Neural progenitor cell (in vitro differentiated cells): ENCODE measurements around the gene SCG5. TPM values are rescaled to one million over a fixed set of nuclear protein-coding genes. Genes with fewer than 3 reads are reported as not detected.

Experiments used
- DNase-seq: peaks from one replicate; pipeline ENCODE4 v3.0.0-alpha.2; 2016; ENCODE audit warnings: low spot score
- H2AFZ ChIP-seq: fragments of 200-600 bp; sonication (generic); replicated peaks from 2 replicates; pipeline ENCODE4 v1.6.1; 2016; ENCODE audit warnings: antibody characterized with exemption
- H3F3A ChIP-seq: fragments of 200-600 bp; sonication (generic); 2 replicates; pipeline ENCODE4 v1.6.1; 2016; ENCODE audit warnings: antibody characterized with exemption, low read depth
- H3K27ac ChIP-seq: fragments of 200-600 bp; sonication (generic); 2 replicates; pipeline ENCODE4 v1.5.1; 2016; ENCODE audit warnings: mild to moderate bottlenecking
- H3K27me3 ChIP-seq: fragments of 200-600 bp; sonication (generic); 2 replicates; pipeline ENCODE4 v1.6.1; 2016; ENCODE audit warnings: mild to moderate bottlenecking, moderate library complexity
- H3K36me3 ChIP-seq: fragments of 200-600 bp; sonication (generic); 2 replicates; pipeline ENCODE4 v1.5.1; 2016
- H3K4me1 ChIP-seq: fragments of 200-600 bp; sonication (generic); 2 replicates; pipeline ENCODE4 v1.6.1; 2016; ENCODE audit warnings: mixed run types
- H3K4me2 ChIP-seq: fragments of 200-600 bp; sonication (generic); 2 replicates; pipeline ENCODE4 v1.6.1; 2016
- H3K4me3 ChIP-seq: fragments of 200-600 bp; sonication (generic); 2 replicates; pipeline ENCODE4 v1.5.1; 2016
- H3K79me2 ChIP-seq: fragments of 200-600 bp; sonication (generic); 2 replicates; pipeline ENCODE4 v1.6.1; 2016; ENCODE audit warnings: low read depth
- H3K9ac ChIP-seq: fragments of 200-600 bp; sonication (generic); 2 replicates; pipeline ENCODE4 v1.6.1; 2016
- H3K9me3 ChIP-seq: fragments of 200-600 bp; sonication (generic); 2 replicates; pipeline ENCODE4 v1.5.1; 2016; ENCODE audit warnings: low read depth
- H4K20me1 ChIP-seq: fragments of 200-600 bp; sonication (generic); 2 replicates; pipeline ENCODE4 v1.6.1; 2016; ENCODE audit warnings: low read depth
- H3K27ac Mint-ChIP-seq: 3 replicates; pipeline ENCODE4 v1.8.0; 2021; ENCODE audit warnings: mixed read lengths
- H3K27me3 Mint-ChIP-seq: 2 replicates; pipeline ENCODE4 v1.8.0; 2022; ENCODE audit warnings: low read depth, mild to moderate bottlenecking, inconsistent platforms, moderate library complexity, mixed read lengths; ENCODE audit not compliant: insufficient read depth
- H3K36me3 Mint-ChIP-seq: 3 replicates; pipeline ENCODE4 v1.8.0; 2021; ENCODE audit warnings: mixed read lengths
- H3K4me1 Mint-ChIP-seq: 3 replicates; pipeline ENCODE4 v1.8.0; 2021; ENCODE audit warnings: mixed read lengths
- H3K4me3 Mint-ChIP-seq: 3 replicates; pipeline ENCODE4 v1.8.0; 2021; ENCODE audit warnings: mild to moderate bottlenecking, moderate library complexity, mixed read lengths
- H3K9me3 Mint-ChIP-seq: 3 replicates; pipeline ENCODE4 v1.8.0; 2020; ENCODE audit warnings: mixed read lengths
- CTCF ChIP-seq: fragments of 200-600 bp; sonication (generic); IDR thresholded peaks from 2 replicates; pipeline ENCODE4 v1.5.1; 2017; ENCODE audit warnings: antibody characterized with exemption, mild to moderate bottlenecking
- EZH2 ChIP-seq: fragments of 200-600 bp; sonication (generic); IDR thresholded peaks from 2 replicates; pipeline ENCODE4 v1.6.1; 2017; ENCODE audit warnings: antibody characterized with exemption, mild to moderate bottlenecking, moderate library complexity
- EZH2phosphoT487 ChIP-seq: fragments of 200-600 bp; sonication (generic); IDR thresholded peaks from 2 replicates; pipeline ENCODE4 v1.6.1; 2017; ENCODE audit warnings: antibody characterized with exemption
- total RNA-seq: library from RNA; depleted of rRNA; stranded (reverse); fragments of >200 nt; gene quantifications from 2 replicates; pipeline ENCODE4 v1.2.3, GENCODE V29; 2015; ENCODE audit warnings: low replicate concordance

Gene SCG5
- total RNA-seq, 1 donor from 2014 or later: 101 TPM

- no peak for DNase-seq
- Histone ChIP-seq H3F3A (no peaks in the 10 kb centered on the region), H2AFZ (no peak overlapping the region), H3K9me3 (no peaks in the 10 kb centered on the region), H3K36me3 (no peaks in the 10 kb centered on the region), H3K4me3 (no peak overlapping the region), H3K4me1 (no peaks in the 10 kb centered on the region), H3K27me3 (no peaks in the 10 kb centered on the region), H3K4me2 (no peak overlapping the region), H4K20me1 (no peaks in the 10 kb centered on the region), H3K27ac (no peak overlapping the region), H3K9ac (no peak overlapping the region), H3K79me2 (no peaks in the 10 kb centered on the region)
- H3K9me3 Mint-ChIP-seq: peaks cover 18% of the 10 kb centered on the region
- peaks cover 7% of the 10 kb centered on the region for H3K36me3 Mint-ChIP-seq
- no peak overlapping the region for H3K4me3 Mint-ChIP-seq
- no peaks in the 10 kb centered on the region for H3K4me1 Mint-ChIP-seq
- H3K27ac Mint-ChIP-seq: no peak overlapping the region
- H3K27me3 Mint-ChIP-seq: peaks cover 5% of the 10 kb centered on the region
- no peak for TF ChIP-seq EZH2
- TF ChIP-seq CTCF: no peak
- TF ChIP-seq EZH2phosphoT487: no peak
These were observed 95.2 kb downstream of the SCG5 start for GRCh38 chr15:32736701-32737061.

GRCh38 chr15:32737304-32737703, 95.8 kb downstream of the SCG5 start:
- Histone ChIP-seq H3K27me3 (no peaks in the 10 kb centered on the region), H3K4me3 (no peak overlapping the region), H3K36me3 (no peaks in the 10 kb centered on the region), H4K20me1 (no peaks in the 10 kb centered on the region), H3K79me2 (no peaks in the 10 kb centered on the region), H3F3A (no peaks in the 10 kb centered on the region), H2AFZ (no peak overlapping the region), H3K9ac (no peak overlapping the region), H3K9me3 (no peaks in the 10 kb centered on the region), H3K4me2 (no peak overlapping the region), H3K4me1 (no peaks in the 10 kb centered on the region), H3K27ac (no peak overlapping the region)
- Mint-ChIP-seq H3K9me3 (peaks cover 18% of the 10 kb centered on the region), H3K4me1 (no peaks in the 10 kb centered on the region), H3K36me3 (peaks cover 7% of the 10 kb centered on the region), H3K4me3 (no peak overlapping the region), H3K27ac (no peak overlapping the region), H3K27me3 (peaks cover 5% of the 10 kb centered on the region)
- no peak for DNase-seq
- TF ChIP-seq EZH2phosphoT487 (no peak), CTCF (no peak), EZH2 (no peak)

GRCh38 chr15:32738666-32739065, 97.2 kb downstream of the SCG5 start:
- no peak overlapping the region for H3K27ac Mint-ChIP-seq
- TF ChIP-seq CTCF (no peak), EZH2phosphoT487 (no peak), EZH2 (no peak)
- Histone ChIP-seq H3K9ac (no peak overlapping the region), H3F3A (no peaks in the 10 kb centered on the region), H3K79me2 (no peaks in the 10 kb centered on the region), H2AFZ (no peak overlapping the region), H3K36me3 (no peaks in the 10 kb centered on the region), H3K4me3 (no peak overlapping the region), H3K27ac (no peak overlapping the region), H3K9me3 (no peaks in the 10 kb centered on the region), H3K4me1 (no peaks in the 10 kb centered on the region), H3K27me3 (no peaks in the 10 kb centered on the region), H3K4me2 (no peak overlapping the region), H4K20me1 (no peaks in the 10 kb centered on the region)
- no peaks in the 10 kb centered on the region for H3K4me1 Mint-ChIP-seq
- DNase-seq: no peak
- no peak overlapping the region for H3K4me3 Mint-ChIP-seq
- H3K36me3 Mint-ChIP-seq: peaks cover 7% of the 10 kb centered on the region
- H3K27me3 Mint-ChIP-seq: peaks cover 5% of the 10 kb centered on the region
- peaks cover 18% of the 10 kb centered on the region for H3K9me3 Mint-ChIP-seq
